GM21381 (cell line): ENCODE data around the gene GNG7.
"Not testable (repeated sequence)": the region's sequence is repeated elsewhere in the genome, so short reads cannot be mapped to it uniquely, and the experiment has no call there.

Experiments used
- ATAC-seq: cut with Tn5 transposase; IDR thresholded peaks from one replicate; pipeline ENCODE4 v1.9.1; 2021; ENCODE audit warnings: mild to moderate bottlenecking, moderate library complexity; ENCODE audit not compliant: unreplicated experiment

GNG7 gene

GRCh38 chr19:2523630-2524311, 178.7 kb downstream of the GNG7 start:
- ATAC-seq = no peak

GRCh38 chr19:2519482-2519881, 183.0 kb downstream of the GNG7 start:
- no peak for ATAC-seq

GRCh38 chr19:2518856-2519255, 183.6 kb downstream of the GNG7 start:
- not testable (repeated sequence) for ATAC-seq

GRCh38 chr19:2517881-2518601, 184.5 kb downstream of the GNG7 start:
- ATAC-seq = no peak

- ATAC-seq = no peak
Observed at GRCh38 chr19:2516727-2517126, 185.8 kb downstream of the GNG7 start.

- ATAC-seq = no peak
Observed at GRCh38 chr19:2514981-2515518, 187.4 kb downstream of the GNG7 start.

GRCh38 chr19:2512523-2513431, 189.7 kb downstream of the GNG7 start:
- ATAC-seq = no peak

- ATAC-seq = no peak
Observed at GRCh38 chr19:2511991-2512390, 190.5 kb downstream of the GNG7 start.

GRCh38 chr19:2511570-2511969, 190.9 kb downstream of the GNG7 start:
- no peak for ATAC-seq

- no peak for ATAC-seq
Observed at GRCh38 chr19:2509096-2509495, 193.4 kb downstream of the GNG7 start.

- ATAC-seq = no peak
Observed at GRCh38 chr19:2507109-2507508, 195.4 kb downstream of the GNG7 start.

GRCh38 chr19:2506656-2507055, 195.8 kb downstream of the GNG7 start:
- not testable (repeated sequence) for ATAC-seq

- no peak for ATAC-seq
Observed at GRCh38 chr19:2503521-2504109, 198.9 kb downstream of the GNG7 start.

- no peak for ATAC-seq
Observed at GRCh38 chr19:2500841-2501261, 201.6 kb downstream of the GNG7 start.

- ATAC-seq = no peak
Observed at GRCh38 chr19:2500156-2500555, 202.3 kb downstream of the GNG7 start.

GRCh38 chr19:2497186-2497585, 205.3 kb downstream of the GNG7 start:
- no peak for ATAC-seq

GRCh38 chr19:2495651-2496316, 206.7 kb downstream of the GNG7 start:
- ATAC-seq = no peak

- no peak for ATAC-seq
Observed at GRCh38 chr19:2495130-2495641, 207.3 kb downstream of the GNG7 start.

GRCh38 chr19:2494447-2495129, 207.9 kb downstream of the GNG7 start:
- no peak for ATAC-seq

GRCh38 chr19:2494084-2494446, 208.4 kb downstream of the GNG7 start:
- ATAC-seq = no peak
